ENCODE results near the gene SPO11.

GRCh38 chr20:57387463-57387862, 57.9 kb downstream of the SPO11 start:
- TF ChIP-seq EP300 (IDR thresholded peaks at IDR 0.05; ENCODE audit: borderline replicate concordance), result no peak
- TF ChIP-seq EGR1 (IDR thresholded peaks at IDR 0.05), result no peak
- no peak for TF ChIP-seq CEBPB (IDR thresholded peaks at IDR 0.05)
- TF ChIP-seq REST (IDR thresholded peaks at IDR 0.05; ENCODE audit: low read depth), result no peak

Data from Ishikawa (cell line).